HepG2 (cell line): ENCODE results near the gene SERPINA6. TPM values are rescaled to one million over a fixed set of nuclear protein-coding genes. Genes with fewer than 3 reads are reported as not detected.

Experiments used
- FOXC1 ChIP-seq: sonication (generic); formaldehyde crosslinking; IDR thresholded peaks from 2 replicates; pipeline ENCODE4 v1.8.0; 2022; ENCODE audit warnings: mild to moderate bottlenecking, missing genetic modification reagents, borderline replicate concordance
- HMG20A ChIP-seq: IDR thresholded peaks from 2 replicates; pipeline ENCODE4 v1.6.1; 2016; ENCODE audit warnings: borderline replicate concordance
- HOXA3 ChIP-seq: sonication (generic); formaldehyde crosslinking; IDR thresholded peaks from 2 replicates; pipeline ENCODE4 v1.5.0; 2020; ENCODE audit warnings: missing genetic modification reagents
- KDM2A ChIP-seq: sonication (generic); formaldehyde crosslinking; IDR thresholded peaks from 2 replicates; pipeline ENCODE4 v1.4.0; 2020; ENCODE audit warnings: low read depth, missing genetic modification reagents, borderline replicate concordance
- KDM4B ChIP-seq: sonication (generic); formaldehyde crosslinking; IDR thresholded peaks from 2 replicates; pipeline ENCODE4 v1.4.0; 2020; ENCODE audit warnings: missing genetic modification reagents
- MED1 ChIP-seq: sonication (generic); formaldehyde crosslinking; IDR thresholded peaks from 2 replicates; pipeline ENCODE4 v1.4.0; 2020; ENCODE audit warnings: missing genetic modification reagents
- NCOA5 ChIP-seq: sonication (generic); formaldehyde crosslinking; IDR thresholded peaks from 2 replicates; pipeline ENCODE4 v1.4.0; 2020; ENCODE audit warnings: missing genetic modification reagents
- NR2C2 ChIP-seq: sonication (generic); formaldehyde crosslinking; IDR thresholded peaks from 2 replicates; pipeline ENCODE4 v1.4.0; 2020; ENCODE audit warnings: missing genetic modification reagents, mild to moderate bottlenecking, moderate library complexity, borderline replicate concordance
- PRMT3 ChIP-seq: sonication (generic); formaldehyde crosslinking; IDR thresholded peaks from 2 replicates; pipeline ENCODE4 v1.8.1; 2022; ENCODE audit warnings: low read depth, mild to moderate bottlenecking, moderate library complexity, missing genetic modification reagents, borderline replicate concordance
- ZNF143 ChIP-seq: sonication (generic); formaldehyde crosslinking; IDR thresholded peaks from 2 replicates; pipeline ENCODE4 v1.4.0; 2020; ENCODE audit warnings: missing genetic modification reagents
- ZNF83 ChIP-seq: sonication (generic); formaldehyde crosslinking; IDR thresholded peaks from 2 replicates; pipeline ENCODE4 v1.4.0; 2020; ENCODE audit warnings: missing genetic modification reagents, mild to moderate bottlenecking, borderline replicate concordance
- polyA plus RNA-seq, 8 experiments: library from polyadenylated mRNA; depleted of rRNA in 3 of 8; stranded (reverse) in 7 of 8; unstranded in 1 of 8; fragments of >200 nt; fragmentation: Illumina TruSeq in 4 of 8; extraction: Trizol in 4 of 8; gene quantifications; 2 replicates each; pipeline versions ENCODE4 v1.2.1 to v1.2.3, GENCODE V29; 2011 to 2016; ENCODE audit warnings: low read depth in 4 of 8, missing spikeins in 1 of 8, mixed read lengths in 1 of 8; ENCODE audit not compliant: insufficient read depth in 1 of 8
- total RNA-seq, 5 experiments: library from RNA; depleted of rRNA; stranded (reverse); fragments of >200 nt; fragmentation: Illumina TruSeq; extraction: Trizol; gene quantifications; 2 replicates each; pipeline ENCODE4 v1.2.3, GENCODE V29; 2016; ENCODE audit warnings: low read depth in 1 of 5
- TF ChIP-seq, protein P1 (sequence below): sonication (generic); formaldehyde crosslinking; IDR thresholded peaks from one replicate; pipeline ENCODE4 v1.5.1; 2020; ENCODE audit warnings: mild to moderate bottlenecking, missing genetic modification reagents; ENCODE audit errors: not compliant biosample characterization
- TF ChIP-seq, protein P2 (sequence below): sonication (generic); formaldehyde crosslinking; conservative IDR thresholded peaks from 2 replicates; pipeline ENCODE4 v1.8.0; 2022; ENCODE audit warnings: mild to moderate bottlenecking, moderate library complexity, missing genetic modification reagents
- TF ChIP-seq, protein P3 (sequence below): sonication (generic); formaldehyde crosslinking; IDR thresholded peaks from 2 replicates; pipeline ENCODE4 v1.8.1; 2023; ENCODE audit warnings: mild to moderate bottlenecking, moderate library complexity, missing genetic modification reagents
- TF ChIP-seq, protein P4 (sequence below): sonication (generic); IDR thresholded peaks from 2 replicates; pipeline ENCODE4 v1.6.1; 2016; ENCODE audit warnings: low read depth, borderline replicate concordance

SERPINA6 gene
- total and polyA plus RNA-seq, 2 of the 13 experiments (the other 11 are each of a cell fraction or from before 2014, with no cell fraction given), result 260 to 333 TPM

DNA sequence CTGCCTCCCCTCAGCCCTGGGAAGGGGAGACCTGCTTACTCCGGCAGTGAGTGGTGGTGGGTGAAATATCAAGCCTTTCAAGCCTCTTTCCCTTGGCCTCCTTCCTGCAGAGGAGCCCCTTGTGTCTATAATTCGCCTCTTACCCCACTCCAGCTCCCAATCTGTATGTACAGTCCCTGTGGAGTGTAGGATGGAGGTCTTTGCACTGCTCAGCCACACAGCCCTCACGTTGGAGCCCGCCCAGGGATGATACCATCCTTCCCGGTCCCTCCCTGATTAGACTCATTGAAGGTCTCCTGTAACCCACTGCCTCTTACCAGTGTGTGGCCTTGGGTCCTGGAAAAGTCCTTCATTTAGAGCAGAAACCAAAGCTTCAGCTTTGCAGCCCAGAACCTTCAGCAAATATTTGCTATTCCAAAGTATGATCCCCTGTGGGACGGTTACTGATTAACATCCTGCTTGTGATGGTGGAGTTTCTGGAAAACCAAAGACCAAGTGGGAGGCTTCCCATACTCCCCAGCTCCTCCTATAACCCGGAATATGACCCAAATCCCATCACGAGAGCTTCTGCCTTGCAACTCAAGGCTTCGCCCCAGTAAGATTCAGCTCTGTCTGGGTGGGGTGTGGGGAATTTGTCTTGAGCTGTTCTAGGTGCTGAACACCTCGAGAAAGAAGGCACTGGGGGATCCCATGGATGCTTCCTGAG lies 30.1 kb downstream of the SERPINA6 start, which contains the start of gene SERPINA10 (continued):
- TF ChIP-seq, protein P1, sequence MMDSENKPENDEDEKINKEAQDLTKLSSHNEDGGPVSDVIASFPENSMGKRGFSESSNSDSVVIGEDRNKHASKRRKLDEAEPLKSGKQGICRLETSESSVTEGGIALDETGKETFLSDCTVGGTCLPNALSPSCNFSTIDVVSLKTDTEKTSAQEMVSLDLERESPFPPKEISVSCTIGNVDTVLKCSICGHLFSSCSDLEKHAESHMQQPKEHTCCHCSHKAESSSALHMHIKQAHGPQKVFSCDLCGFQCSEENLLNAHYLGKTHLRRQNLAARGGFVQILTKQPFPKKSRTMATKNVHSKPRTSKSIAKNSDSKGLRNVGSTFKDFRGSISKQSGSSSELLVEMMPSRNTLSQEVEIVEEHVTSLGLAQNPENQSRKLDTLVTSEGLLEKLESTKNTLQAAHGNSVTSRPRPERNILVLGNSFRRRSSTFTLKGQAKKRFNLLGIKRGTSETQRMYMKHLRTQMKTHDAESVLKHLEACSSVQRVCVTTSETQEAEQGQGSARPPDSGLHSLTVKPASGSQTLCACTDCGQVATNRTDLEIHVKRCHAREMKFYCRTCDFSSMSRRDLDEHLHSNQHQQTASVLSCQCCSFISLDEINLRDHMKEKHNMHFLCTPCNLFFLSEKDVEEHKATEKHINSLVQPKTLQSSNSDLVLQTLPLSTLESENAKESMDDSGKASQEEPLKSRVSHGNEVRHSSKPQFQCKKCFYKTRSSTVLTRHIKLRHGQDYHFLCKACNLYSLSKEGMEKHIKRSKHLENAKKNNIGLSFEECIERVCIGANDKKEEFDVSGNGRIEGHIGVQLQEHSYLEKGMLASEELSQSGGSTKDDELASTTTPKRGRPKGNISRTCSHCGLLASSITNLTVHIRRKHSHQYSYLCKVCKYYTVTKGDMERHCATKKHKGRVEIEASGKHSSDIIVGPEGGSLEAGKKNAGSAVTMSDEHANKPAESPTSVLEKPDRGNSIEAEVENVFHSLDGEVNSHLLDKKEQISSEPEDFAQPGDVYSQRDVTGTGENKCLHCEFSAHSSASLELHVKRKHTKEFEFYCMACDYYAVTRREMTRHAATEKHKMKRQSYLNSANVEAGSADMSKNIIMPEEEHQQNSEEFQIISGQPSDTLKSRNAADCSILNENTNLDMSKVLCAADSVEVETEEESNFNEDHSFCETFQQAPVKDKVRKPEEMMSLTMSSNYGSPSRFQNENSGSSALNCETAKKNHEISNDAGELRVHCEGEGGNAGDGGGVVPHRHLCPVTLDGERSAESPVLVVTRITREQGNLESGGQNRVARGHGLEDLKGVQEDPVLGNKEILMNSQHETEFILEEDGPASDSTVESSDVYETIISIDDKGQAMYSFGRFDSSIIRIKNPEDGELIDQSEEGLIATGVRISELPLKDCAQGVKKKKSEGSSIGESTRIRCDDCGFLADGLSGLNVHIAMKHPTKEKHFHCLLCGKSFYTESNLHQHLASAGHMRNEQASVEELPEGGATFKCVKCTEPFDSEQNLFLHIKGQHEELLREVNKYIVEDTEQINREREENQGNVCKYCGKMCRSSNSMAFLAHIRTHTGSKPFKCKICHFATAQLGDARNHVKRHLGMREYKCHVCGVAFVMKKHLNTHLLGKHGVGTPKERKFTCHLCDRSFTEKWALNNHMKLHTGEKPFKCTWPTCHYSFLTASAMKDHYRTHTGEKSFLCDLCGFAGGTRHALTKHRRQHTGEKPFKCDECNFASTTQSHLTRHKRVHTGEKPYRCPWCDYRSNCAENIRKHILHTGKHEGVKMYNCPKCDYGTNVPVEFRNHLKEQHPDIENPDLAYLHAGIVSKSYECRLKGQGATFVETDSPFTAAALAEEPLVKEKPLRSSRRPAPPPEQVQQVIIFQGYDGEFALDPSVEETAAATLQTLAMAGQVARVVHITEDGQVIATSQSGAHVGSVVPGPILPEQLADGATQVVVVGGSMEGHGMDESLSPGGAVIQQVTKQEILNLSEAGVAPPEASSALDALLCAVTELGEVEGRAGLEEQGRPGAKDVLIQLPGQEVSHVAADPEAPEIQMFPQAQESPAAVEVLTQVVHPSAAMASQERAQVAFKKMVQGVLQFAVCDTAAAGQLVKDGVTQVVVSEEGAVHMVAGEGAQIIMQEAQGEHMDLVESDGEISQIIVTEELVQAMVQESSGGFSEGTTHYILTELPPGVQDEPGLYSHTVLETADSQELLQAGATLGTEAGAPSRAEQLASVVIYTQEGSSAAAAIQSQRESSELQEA (CRISPR knock-in tag), result peak; percentile 26
- TF ChIP-seq, protein P2, sequence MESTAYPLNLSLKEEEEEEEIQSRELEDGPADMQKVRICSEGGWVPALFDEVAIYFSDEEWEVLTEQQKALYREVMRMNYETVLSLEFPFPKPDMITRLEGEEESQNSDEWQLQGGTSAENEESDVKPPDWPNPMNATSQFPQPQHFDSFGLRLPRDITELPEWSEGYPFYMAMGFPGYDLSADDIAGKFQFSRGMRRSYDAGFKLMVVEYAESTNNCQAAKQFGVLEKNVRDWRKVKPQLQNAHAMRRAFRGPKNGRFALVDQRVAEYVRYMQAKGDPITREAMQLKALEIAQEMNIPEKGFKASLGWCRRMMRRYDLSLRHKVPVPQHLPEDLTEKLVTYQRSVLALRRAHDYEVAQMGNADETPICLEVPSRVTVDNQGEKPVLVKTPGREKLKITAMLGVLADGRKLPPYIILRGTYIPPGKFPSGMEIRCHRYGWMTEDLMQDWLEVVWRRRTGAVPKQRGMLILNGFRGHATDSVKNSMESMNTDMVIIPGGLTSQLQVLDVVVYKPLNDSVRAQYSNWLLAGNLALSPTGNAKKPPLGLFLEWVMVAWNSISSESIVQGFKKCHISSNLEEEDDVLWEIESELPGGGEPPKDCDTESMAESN (CRISPR knock-in tag), result peak; percentile 35; the same call in 1 of the 2 replicates
- TF ChIP-seq ZNF83 (0 out of 2 replicates have a peak, but pooled peaks have one; percentile 81), HMG20A (CRISPR knock-in tag) (peak; percentile 77; the same call in 1 of the 2 replicates), KDM2A (no peak; the same call in 1 of the 2 replicates), NR2C2 (CRISPR knock-in tag) (peak; percentile 62), MED1 (CRISPR knock-in tag) (peak; percentile 92), HOXA3 (peak; percentile 71; the same call in 1 of the 2 replicates), PRMT3 (CRISPR knock-in tag) (peak; percentile 82; the same call in 1 of the 2 replicates), FOXC1 (peak; percentile 63; the same call in 1 of the 2 replicates), KDM4B (no peak), NCOA5 (CRISPR knock-in tag) (no peak), ZNF143 (CRISPR knock-in tag) (peak; percentile 77)
- TF ChIP-seq, protein P3, sequence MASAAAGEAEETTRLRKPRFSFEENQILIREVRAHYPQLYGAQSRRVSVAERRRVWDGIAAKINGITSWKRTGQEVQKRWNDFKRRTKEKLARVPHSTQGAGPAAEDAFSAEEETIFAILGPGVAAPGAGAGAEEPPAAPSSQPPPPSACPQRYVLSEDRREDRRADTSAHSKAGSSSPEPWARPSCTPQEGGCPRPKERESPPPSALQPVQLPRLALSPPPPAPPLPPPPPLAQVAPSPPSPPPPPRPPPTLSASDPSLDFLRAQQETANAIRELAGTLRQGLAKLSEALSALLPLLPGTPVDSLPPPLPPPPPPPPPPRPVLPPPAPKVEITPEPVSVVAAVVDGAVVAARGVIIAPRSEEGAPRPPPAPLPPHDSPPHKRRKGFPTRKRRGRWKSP (CRISPR knock-in tag), result peak; percentile 63; the same call in 1 of the 2 replicates
- TF ChIP-seq, protein P4, sequence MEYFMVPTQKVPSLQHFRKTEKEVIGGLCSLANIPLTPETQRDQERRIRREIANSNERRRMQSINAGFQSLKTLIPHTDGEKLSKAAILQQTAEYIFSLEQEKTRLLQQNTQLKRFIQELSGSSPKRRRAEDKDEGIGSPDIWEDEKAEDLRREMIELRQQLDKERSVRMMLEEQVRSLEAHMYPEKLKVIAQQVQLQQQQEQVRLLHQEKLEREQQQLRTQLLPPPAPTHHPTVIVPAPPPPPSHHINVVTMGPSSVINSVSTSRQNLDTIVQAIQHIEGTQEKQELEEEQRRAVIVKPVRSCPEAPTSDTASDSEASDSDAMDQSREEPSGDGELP, result 0 out of 2 replicates have a peak, but pooled peaks have one; percentile 16
